Measurements from ENCODE around the gene PKP1.

DNA sequence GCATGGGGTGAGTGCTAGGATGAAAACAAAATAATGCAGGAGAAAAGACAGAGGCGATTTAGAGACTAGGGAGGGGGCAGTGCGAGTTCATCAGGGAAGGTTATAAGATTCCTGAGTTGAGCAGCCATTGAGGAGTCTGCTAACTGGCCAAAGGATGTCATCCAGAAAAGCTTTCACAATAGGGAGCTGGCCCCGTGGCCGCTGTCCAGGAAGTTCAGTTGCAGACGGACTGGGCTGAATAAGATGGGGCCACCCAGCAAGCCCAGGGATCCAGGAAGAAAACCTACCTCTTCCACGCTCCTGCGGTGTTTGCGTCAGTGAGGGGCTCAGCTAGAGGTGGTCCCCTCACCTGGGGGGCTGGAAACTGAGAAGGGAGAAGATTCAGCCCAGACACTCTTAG lies 4.0 kb upstream of the PKP1 start:
- TF ChIP-seq EZH2phosphoT487 (IDR thresholded peaks at IDR 0.05; ENCODE audit: low read length) = no peak
- TF ChIP-seq, protein P1, sequence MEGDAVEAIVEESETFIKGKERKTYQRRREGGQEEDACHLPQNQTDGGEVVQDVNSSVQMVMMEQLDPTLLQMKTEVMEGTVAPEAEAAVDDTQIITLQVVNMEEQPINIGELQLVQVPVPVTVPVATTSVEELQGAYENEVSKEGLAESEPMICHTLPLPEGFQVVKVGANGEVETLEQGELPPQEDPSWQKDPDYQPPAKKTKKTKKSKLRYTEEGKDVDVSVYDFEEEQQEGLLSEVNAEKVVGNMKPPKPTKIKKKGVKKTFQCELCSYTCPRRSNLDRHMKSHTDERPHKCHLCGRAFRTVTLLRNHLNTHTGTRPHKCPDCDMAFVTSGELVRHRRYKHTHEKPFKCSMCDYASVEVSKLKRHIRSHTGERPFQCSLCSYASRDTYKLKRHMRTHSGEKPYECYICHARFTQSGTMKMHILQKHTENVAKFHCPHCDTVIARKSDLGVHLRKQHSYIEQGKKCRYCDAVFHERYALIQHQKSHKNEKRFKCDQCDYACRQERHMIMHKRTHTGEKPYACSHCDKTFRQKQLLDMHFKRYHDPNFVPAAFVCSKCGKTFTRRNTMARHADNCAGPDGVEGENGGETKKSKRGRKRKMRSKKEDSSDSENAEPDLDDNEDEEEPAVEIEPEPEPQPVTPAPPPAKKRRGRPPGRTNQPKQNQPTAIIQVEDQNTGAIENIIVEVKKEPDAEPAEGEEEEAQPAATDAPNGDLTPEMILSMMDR (IDR thresholded peaks at IDR 0.05; ENCODE audit: low read length) = no peak

Measured in MM.1S (cell line).